Tracheal epithelial cell (primary cell): ENCODE results near the gene FAM227B. TPM values are rescaled to one million over a fixed set of nuclear protein-coding genes. Genes with fewer than 3 reads are reported as not detected.

Experiments used
- total RNA-seq: library from RNA; depleted of rRNA; stranded (reverse); fragments of >200 nt; gene quantifications from 2 replicates; pipeline ENCODE4 v1.2.1, GENCODE V29; 2014

The FAM227B gene
- total RNA-seq, result 2.2 and 2.8 TPM in 2 replicates

DNA sequence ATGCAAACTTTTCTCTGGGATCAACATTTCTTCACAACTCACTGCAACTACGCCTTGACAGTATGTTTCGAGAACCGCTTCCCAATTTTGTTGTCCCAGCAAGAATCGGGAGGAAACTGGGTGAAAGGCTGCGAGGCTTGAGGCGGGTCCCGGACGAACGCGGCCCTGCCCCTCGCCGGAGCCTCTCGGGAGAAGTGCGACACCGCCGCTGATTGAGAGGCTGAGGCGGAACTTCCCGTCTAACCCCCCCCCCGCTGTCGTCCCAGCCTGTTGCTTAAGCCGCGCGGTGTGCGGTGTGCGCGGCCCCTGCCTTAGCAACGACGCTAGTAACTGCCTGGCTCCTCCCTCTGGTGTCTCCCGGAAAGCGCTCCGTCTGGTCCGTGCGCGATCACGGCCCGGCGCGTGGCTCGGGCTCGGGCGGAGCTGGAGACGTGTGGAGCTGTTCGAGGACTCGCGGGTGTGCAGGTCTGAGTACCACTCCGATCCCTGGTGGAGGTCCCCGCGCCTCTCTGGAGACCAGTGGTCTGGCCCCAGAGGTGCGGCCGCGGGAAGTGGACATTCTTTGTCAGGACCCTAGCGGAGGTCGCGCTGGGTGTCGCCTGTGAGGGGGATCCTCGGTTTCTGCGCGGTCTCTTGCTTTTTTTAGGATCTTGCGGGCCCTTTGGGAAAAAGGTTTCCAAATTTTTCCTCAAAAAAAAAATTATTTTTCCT, at the start of gene FAM227B, which contains the start of gene DTWD1:
Gene FAM227B, minus strand, starts transcription at position 161 of the 711 bp plus-strand sequence. CDS start 5,647 bp downstream, outside the sequence.
Gene DTWD1, plus strand, starts transcription at position 391 of the 711 bp plus-strand sequence. CDS start 4,120 bp downstream, outside the sequence.

DNA sequence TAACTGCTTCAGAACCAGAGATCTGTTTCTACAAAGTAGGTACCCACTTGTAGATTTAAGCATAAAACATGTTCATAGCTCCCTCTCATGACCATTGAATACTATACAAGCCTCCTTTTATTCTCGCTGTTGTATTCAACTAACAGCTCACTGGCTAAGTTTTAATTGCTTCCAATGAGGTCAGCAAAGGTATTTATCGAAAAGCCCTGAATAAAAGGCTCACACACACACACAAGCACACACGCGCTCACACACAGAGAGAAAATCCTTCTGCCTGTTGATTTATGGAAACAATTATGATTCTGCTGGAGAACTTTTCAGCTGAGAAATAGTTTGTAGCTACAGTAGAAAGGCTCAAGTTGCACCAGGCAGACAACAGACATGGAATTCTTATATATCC, 197.6 kb downstream of the FAM227B start, which contains the start of gene FGF7:
Gene FGF7, plus strand, starts transcription at position 222 of the 400 bp plus-strand sequence. CDS start 1,056 bp downstream, outside the sequence.

Other genes starting within 250 kb of the FAM227B start
- under 0.01 TPM in 1 of 2 replicates, not detected in the other for gene FGF7, start 197.6 kb downstream of the FAM227B start, total RNA-seq
- gene DTWD1, start 230 bp upstream of the FAM227B start, total RNA-seq, result 7.2 and 9.2 TPM in 2 replicates